HepG2 (cell line): ENCODE data around the gene HMGCR.

Source experiments
- IRX3 ChIP-seq: sonication (generic); formaldehyde crosslinking; IDR thresholded peaks from 2 replicates; pipeline ENCODE4 v1.8.1; 2023; ENCODE audit warnings: mild to moderate bottlenecking, low read depth, missing genetic modification reagents, borderline replicate concordance
- POLR2A ChIP-seq, 2 experiments: IDR thresholded peaks; 2 replicates each; pipeline ENCODE4 v1.6.1; 2011; ENCODE audit warnings: low read depth in 2 of 2, low read length in 2 of 2, mild to moderate bottlenecking in 1 of 2, moderate library complexity in 1 of 2; ENCODE audit not compliant: insufficient read depth in 1 of 2
- POLR2AphosphoS5 ChIP-seq: IDR thresholded peaks from 2 replicates; pipeline ENCODE4 v1.6.1; 2012; ENCODE audit warnings: low read depth, low read length
- SOX13 ChIP-seq, 3 experiments: fragments of 450-650 bp in 1 of 3; sonication (generic) in 1 of 3; formaldehyde crosslinking in 1 of 3; IDR thresholded peaks in 2 of 3; conservative IDR thresholded peaks in 1 of 3; 2 replicates each; pipeline versions ENCODE4 v1.5.0 to v1.6.1; 2016 to 2020; ENCODE audit warnings: antibody characterized with exemption in 1 of 3, mild to moderate bottlenecking in 1 of 3, missing compliant biosample characterization in 1 of 3, missing genetic modification reagents in 1 of 3, moderate library complexity in 1 of 3
- ZNF256 ChIP-seq: sonication (generic); formaldehyde crosslinking; conservative IDR thresholded peaks from 2 replicates; pipeline ENCODE4 v1.4.0; 2020; ENCODE audit warnings: missing genetic modification reagents
- TF ChIP-seq, protein P1 (sequence below), 2 experiments: IDR thresholded peaks; 2 replicates each; pipeline ENCODE4 v1.6.1; 2011 to 2012; ENCODE audit warnings: low read length in 2 of 2, borderline replicate concordance in 1 of 2, low read depth in 1 of 2, mild to moderate bottlenecking in 1 of 2, moderate library complexity in 1 of 2

DNA sequence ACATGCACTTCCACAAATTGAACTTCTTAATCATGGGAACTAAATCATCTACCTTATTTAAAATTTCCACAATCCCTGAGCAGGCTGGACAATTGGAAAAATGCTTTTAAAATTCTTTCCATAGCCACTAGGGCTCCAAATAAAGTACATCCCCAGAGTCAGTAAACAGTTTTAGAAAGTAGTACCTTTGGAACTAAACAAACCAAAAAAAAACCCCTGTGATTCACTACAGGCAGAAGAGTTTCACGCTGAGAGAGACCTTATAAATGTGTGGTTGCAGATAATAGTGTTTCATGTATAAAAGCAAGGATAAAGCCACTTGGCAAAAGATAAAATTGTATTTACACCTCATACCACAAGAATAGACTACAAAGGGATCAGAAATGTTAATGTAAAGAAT lies 11.8 kb upstream of the HMGCR start:
- TF ChIP-seq POLR2AphosphoS5 (no peak), IRX3 (CRISPR knock-in tag) (no peak), POLR2A (IDR thresholded peaks at IDR 0.05; ENCODE audit: insufficient read depth in 1 of 2, low read depth in 2 of 2, low read length in 2 of 2) (no peak), ZNF256 (CRISPR knock-in tag) (no peak), SOX13 (IDR thresholded peaks at IDR 0.05) (no peak), SOX13 (CRISPR knock-in tag; conservative IDR thresholded peaks at IDR 0.05 in 1 of 2, IDR thresholded peaks at IDR 0.05 in 1 of 2) (no peak; a peak in 1 of 4 replicates)
- TF ChIP-seq, protein P1, sequence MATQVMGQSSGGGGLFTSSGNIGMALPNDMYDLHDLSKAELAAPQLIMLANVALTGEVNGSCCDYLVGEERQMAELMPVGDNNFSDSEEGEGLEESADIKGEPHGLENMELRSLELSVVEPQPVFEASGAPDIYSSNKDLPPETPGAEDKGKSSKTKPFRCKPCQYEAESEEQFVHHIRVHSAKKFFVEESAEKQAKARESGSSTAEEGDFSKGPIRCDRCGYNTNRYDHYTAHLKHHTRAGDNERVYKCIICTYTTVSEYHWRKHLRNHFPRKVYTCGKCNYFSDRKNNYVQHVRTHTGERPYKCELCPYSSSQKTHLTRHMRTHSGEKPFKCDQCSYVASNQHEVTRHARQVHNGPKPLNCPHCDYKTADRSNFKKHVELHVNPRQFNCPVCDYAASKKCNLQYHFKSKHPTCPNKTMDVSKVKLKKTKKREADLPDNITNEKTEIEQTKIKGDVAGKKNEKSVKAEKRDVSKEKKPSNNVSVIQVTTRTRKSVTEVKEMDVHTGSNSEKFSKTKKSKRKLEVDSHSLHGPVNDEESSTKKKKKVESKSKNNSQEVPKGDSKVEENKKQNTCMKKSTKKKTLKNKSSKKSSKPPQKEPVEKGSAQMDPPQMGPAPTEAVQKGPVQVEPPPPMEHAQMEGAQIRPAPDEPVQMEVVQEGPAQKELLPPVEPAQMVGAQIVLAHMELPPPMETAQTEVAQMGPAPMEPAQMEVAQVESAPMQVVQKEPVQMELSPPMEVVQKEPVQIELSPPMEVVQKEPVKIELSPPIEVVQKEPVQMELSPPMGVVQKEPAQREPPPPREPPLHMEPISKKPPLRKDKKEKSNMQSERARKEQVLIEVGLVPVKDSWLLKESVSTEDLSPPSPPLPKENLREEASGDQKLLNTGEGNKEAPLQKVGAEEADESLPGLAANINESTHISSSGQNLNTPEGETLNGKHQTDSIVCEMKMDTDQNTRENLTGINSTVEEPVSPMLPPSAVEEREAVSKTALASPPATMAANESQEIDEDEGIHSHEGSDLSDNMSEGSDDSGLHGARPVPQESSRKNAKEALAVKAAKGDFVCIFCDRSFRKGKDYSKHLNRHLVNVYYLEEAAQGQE (IDR thresholded peaks at IDR 0.05; ENCODE audit: borderline replicate concordance in 1 of 2, low read depth in 1 of 2, low read length in 2 of 2): no peak
